RWPE2 (cell line): Measurements from ENCODE around the gene HP.

ENCODE experiments used
- ATAC-seq: fragments of 200-7000 bp; cut with Tn5 transposase; 3 replicates; pipeline ENCODE4 v1.9.1; 2021; ENCODE audit warnings: low read depth
- DNase-seq: peaks from one replicate; pipeline ENCODE4 v3.0.0-alpha.2; 2020; ENCODE audit warnings: low spot score
- H3K27ac ChIP-seq: fragments of 450-650 bp; 2 replicates; pipeline ENCODE4 v1.5.1; 2017; ENCODE audit warnings: mild to moderate bottlenecking; ENCODE audit not compliant: poor library complexity, severe bottlenecking
- H3K27me3 ChIP-seq: fragments of 250-450 bp; sonication (Bioruptor Pico); 2 replicates; pipeline ENCODE4 v1.5.1; 2021; ENCODE audit warnings: mild to moderate bottlenecking, moderate library complexity; ENCODE audit not compliant: insufficient read depth, poor library complexity, severe bottlenecking
- H3K36me3 ChIP-seq: fragments of 250-450 bp; sonication (Bioruptor Pico); 2 replicates; pipeline ENCODE4 v1.5.1; 2020; ENCODE audit warnings: low read depth, mild to moderate bottlenecking, moderate library complexity
- H3K4me1 ChIP-seq: fragments of 250-450 bp; sonication (Bioruptor Pico); 2 replicates; pipeline ENCODE4 v1.5.1; 2021; ENCODE audit warnings: mild to moderate bottlenecking, moderate library complexity; ENCODE audit not compliant: insufficient read depth, poor library complexity, severe bottlenecking
- H3K4me3 ChIP-seq: fragments of 250-450 bp; sonication (Bioruptor Pico); 2 replicates; pipeline ENCODE4 v1.5.1; 2021; ENCODE audit warnings: mild to moderate bottlenecking, moderate library complexity; ENCODE audit not compliant: severe bottlenecking
- H3K9me3 ChIP-seq: fragments of 250-450 bp; sonication (Bioruptor Pico); 2 replicates; pipeline ENCODE4 v1.5.1; 2021; ENCODE audit warnings: mild to moderate bottlenecking, moderate library complexity; ENCODE audit not compliant: severe bottlenecking
- TF ChIP-seq, protein P1 (sequence below): fragments of 450-650 bp; IDR thresholded peaks from one replicate; pipeline ENCODE4 v1.5.1; 2017; ENCODE audit warnings: mild to moderate bottlenecking, moderate library complexity; ENCODE audit not compliant: poor library complexity, severe bottlenecking

Gene HP

GRCh38 chr16:72013389-72013788, 40.9 kb upstream of the HP start:
- Histone ChIP-seq H3K36me3 (peaks cover 32% of the 10 kb centered on the region), H3K4me3 (no peak overlapping the region), H3K27me3 (no peaks in the 10 kb centered on the region), H3K4me1 (peaks cover 9% of the 10 kb centered on the region), H3K27ac (no peak overlapping the region), H3K9me3 (no peaks in the 10 kb centered on the region)
- TF ChIP-seq, protein P1, sequence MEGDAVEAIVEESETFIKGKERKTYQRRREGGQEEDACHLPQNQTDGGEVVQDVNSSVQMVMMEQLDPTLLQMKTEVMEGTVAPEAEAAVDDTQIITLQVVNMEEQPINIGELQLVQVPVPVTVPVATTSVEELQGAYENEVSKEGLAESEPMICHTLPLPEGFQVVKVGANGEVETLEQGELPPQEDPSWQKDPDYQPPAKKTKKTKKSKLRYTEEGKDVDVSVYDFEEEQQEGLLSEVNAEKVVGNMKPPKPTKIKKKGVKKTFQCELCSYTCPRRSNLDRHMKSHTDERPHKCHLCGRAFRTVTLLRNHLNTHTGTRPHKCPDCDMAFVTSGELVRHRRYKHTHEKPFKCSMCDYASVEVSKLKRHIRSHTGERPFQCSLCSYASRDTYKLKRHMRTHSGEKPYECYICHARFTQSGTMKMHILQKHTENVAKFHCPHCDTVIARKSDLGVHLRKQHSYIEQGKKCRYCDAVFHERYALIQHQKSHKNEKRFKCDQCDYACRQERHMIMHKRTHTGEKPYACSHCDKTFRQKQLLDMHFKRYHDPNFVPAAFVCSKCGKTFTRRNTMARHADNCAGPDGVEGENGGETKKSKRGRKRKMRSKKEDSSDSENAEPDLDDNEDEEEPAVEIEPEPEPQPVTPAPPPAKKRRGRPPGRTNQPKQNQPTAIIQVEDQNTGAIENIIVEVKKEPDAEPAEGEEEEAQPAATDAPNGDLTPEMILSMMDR, result no peak
- peak; percentile 10; the same call in 2 of the 3 replicates for ATAC-seq
- no peak for DNase-seq

DNA sequence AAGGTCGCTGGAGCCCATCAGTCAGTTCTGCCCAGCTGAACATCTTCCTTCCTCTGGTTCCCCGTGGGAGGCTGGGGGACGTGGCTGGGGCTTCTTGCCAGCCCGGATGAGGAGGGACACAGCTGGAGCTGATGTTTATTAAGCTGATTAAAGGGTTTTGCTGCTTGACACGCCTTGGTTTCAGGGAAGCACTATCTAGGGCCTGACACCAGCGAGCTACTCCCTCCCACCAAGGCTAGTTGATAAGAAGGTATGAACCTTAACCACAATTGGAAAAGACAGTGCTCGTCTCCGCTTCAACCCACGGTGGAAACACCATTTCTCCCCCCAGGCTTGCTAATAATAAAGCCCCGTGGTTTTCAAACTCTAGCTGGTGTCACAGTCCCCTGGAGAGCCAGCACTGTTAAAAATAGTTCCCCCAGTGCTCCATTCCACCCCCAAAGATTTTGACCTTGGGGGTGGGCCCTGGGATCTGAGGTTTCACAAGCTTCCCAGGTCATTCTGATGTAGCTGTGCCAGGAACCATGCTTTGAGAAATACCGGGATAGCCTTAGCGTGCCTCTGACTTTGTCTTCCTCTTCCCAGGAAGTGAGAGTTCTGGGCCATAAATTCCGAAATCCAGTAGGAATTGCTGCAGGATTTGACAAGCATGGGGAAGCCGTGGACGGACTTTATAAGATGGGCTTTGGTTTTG, 40.3 kb upstream of the HP start:
- no peaks in the 10 kb centered on the region for H3K9me3 ChIP-seq
- no peak for ATAC-seq
- DNase-seq, result no peak
- H3K27ac ChIP-seq, result no peak overlapping the region
- TF ChIP-seq, protein P1, result no peak
- H3K27me3 ChIP-seq, result no peaks in the 10 kb centered on the region
- H3K4me1 ChIP-seq, result peaks cover 9% of the 10 kb centered on the region
- H3K4me3 ChIP-seq, result no peak overlapping the region
- H3K36me3 ChIP-seq, result peaks cover 38% of the 10 kb centered on the region

GRCh38 chr16:72014675-72015074, 39.6 kb upstream of the HP start:
- ATAC-seq (no peak), DNase-seq (no peak)
- H3K27me3 ChIP-seq, result no peaks in the 10 kb centered on the region
- no peaks in the 10 kb centered on the region for H3K9me3 ChIP-seq
- no peak overlapping the region for H3K4me3 ChIP-seq
- H3K36me3 ChIP-seq, result peaks cover 39% of the 10 kb centered on the region
- no peak overlapping the region for H3K27ac ChIP-seq
- TF ChIP-seq, protein P1, result no peak
- peaks cover 9% of the 10 kb centered on the region for H3K4me1 ChIP-seq

DNA sequence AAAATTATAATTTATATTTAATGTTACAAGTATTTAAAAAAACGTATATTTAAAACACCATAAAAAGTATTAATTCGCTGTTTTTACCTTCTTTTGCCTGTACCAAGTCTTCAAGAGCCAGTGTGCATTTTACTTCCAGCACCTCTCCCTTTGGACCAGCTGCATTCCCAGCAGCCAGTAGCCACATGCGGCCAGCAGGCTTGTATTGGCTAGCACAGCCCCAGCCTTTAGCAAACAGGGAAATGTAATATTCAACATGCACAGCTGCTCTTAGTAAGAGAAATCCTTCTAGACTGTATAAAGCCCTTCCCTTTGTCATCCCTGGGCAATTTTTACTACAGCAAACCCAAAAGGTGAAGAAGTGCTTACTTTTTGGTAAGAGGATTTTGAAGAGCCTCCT, 39.2 kb upstream of the HP start:
- Histone ChIP-seq H3K9me3 (no peaks in the 10 kb centered on the region), H3K4me1 (peaks cover 9% of the 10 kb centered on the region), H3K36me3 (peaks cover 34% of the 10 kb centered on the region), H3K4me3 (no peak overlapping the region), H3K27ac (no peak overlapping the region), H3K27me3 (no peaks in the 10 kb centered on the region)
- TF ChIP-seq, protein P1, result no peak
- DNase-seq (no peak), ATAC-seq (no peak)

- no peak overlapping the region for H3K27ac ChIP-seq
- peaks cover 48% of the 10 kb centered on the region for H3K36me3 ChIP-seq
- H3K4me1 ChIP-seq, result peaks cover 3% of the 10 kb centered on the region
- H3K27me3 ChIP-seq, result no peaks in the 10 kb centered on the region
- TF ChIP-seq, protein P1, result no peak
- ATAC-seq (no peak), DNase-seq (no peak)
- no peak overlapping the region for H3K4me3 ChIP-seq
- H3K9me3 ChIP-seq, result no peaks in the 10 kb centered on the region
Measured at GRCh38 chr16:72018470-72018869, 35.8 kb upstream of the HP start.
